ENCODE data around the gene CALB2.

The CALB2 gene

DNA sequence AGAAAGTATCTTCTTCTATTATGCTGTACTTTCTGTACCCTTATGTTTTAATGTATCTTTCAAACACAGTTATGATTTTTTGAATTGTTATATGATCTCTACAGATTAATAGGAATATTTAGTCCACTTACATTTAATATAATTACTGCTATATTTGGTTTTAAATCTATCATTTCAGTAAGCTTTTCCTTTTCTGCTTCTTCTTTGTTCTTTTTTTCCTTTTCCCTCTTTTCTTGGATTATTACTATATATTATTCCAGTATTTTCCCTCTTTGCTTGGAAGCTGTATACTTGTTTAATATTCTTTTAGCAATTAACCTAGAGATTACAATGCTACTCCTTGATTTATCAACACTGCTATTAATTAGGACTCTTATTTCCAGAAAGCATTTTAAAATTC, 69.9 kb downstream of the CALB2 start:
- DNase-seq: no peak

DNA sequence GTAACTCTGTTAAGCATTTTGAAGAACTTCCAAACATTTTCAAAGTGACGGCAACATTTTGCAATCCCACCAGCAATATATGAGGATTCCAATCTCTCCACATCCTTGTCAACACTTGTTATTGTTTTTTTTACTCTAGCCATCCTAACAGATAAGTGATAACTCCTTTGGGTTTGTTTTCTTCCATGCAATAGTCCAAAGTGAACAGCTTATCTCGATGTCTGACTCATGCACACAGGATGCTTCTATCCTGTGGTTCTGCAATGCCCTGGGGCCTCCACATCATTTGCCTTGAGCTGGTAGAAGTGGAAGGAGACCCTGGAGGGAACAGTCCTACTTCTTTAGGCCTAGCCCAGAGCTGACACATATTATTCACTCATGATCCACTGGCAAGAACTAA, 70.4 kb downstream of the CALB2 start:
- DNase-seq: no peak

DNA sequence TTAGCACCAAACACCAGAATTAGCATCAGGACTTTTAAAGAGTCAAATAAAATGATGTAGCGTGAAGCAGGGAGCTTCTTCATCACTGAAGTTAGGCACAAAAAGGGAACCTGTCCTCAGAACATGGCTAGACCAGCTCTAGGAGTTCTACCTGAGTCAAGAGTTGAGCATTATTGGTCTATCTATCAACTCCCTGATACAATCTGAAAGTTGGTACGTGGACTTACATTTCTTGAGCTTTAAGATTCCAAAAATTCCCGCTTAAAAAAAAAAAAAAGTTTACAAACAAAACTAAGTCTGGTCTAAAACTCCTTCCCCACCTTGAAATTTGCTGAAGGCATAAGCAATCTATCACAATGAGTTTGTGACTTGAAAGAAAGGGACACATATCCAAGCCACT, 71.1 kb downstream of the CALB2 start:
- no peak for DNase-seq

DNA sequence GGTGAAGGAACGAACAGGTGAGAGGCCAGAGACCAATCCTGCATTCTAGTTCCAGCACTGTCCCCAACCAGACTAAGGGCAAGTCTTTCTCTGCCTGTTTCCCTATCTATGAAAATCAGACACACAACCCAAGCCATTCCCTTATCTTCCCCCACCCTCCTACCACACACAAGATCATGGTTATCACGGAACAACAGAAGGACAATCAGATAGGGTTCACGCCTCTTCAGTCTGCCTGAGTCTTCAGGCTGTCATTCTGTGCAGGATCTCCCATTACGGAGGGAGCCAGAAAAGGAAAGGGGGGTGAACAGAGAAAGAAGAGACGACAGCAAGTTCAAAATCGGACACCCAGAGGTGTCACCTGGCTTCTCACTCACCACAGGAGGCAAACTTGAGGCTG, 72.2 kb downstream of the CALB2 start:
- no peak for DNase-seq

- no peak for DNase-seq
Measured at GRCh38 chr16:71431176-71431575, 72.7 kb downstream of the CALB2 start.

DNA sequence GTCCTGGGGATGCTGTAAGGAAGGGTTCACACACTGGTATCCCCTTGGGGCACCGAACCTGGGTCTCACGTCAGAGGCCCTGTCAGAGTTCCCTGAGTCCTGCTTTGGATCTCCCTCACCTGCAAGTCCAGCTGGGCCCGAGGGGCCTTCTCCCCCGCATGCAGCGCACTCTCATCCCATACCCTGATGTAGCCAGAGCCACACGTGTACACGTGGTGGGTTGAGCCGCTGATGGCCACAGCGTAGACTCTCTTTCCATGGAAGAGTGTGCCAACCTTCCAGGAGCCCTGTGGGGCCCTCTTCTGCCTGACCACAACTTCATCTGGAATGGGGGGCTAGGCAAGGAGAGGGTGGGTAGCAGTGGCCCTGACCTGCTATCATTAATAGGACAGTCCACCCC, 73.5 kb downstream of the CALB2 start:
- no peak for DNase-seq

DNA sequence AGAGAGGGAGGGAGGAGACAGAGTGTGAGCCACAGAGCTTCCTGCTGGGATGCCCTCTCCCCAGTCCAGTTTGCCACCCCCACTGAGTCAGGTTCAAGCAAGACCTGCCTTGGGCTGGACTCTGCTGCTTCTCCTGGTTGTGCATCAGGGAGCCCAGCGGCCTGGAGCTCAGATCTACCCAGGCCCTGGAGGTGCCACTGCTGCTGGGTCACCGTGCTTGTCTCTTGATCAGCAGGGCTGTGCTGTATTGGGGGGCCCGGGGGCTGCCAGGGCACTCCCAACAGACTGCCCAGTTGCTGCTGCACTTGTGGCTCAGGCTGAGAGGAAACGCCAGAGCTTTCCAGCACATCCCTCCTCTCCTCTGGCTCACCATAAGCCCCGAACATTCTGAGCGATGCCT, 74.4 kb downstream of the CALB2 start:
- DNase-seq: no peak

- no peak for DNase-seq
Measured at GRCh38 chr16:71436473-71436872, 78.0 kb downstream of the CALB2 start.

GRCh38 chr16:71439523-71439922, 81.0 kb downstream of the CALB2 start:
- DNase-seq: no peak

Measured in cerebellar nuclear complex (tissue), 1 donor.